ENCODE data around the gene JARID2.

JARID2 gene

DNA sequence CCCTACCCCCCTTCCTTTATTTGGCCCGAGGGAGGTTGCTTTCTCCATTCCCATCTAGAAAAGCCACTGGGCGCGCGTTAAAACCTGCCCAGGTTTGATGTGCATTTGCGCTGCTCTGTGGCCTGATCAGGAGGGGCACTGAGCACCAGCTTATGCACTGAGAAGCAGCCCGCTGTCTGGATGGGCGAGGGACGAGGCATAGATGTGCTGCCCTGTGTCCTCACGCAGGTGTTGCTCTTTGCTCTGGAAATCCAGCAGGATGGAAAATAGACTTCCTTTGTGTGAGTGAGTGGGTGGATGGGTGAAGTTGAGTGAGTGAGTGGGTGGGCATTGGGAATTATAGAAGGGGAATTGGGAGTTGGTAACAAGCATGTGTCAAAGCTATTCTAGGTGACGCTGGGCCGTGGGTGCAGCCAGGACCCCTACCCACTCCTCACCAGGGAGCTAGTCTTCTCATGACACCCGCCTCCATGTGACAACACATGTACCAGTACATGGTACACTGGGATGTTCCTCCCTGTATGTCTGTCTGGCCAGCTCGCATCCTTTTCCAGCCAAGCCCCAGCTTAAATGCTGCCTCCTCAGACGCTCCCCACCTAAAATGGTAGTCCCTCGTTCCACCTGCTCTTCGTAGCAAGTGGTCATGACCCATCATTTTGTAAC lies 254.3 kb downstream of the JARID2 start:
- Histone ChIP-seq H3K27me3 (ENCODE audit: insufficient read depth, poor library complexity, severe bottlenecking) (no peaks in the 10 kb centered on the region), H3K36me3 (ENCODE audit: low read depth) (peaks cover 31% of the 10 kb centered on the region), H3K9me3 (ENCODE audit: severe bottlenecking) (no peaks in the 10 kb centered on the region), H3K4me3 (ENCODE audit: severe bottlenecking) (no peak overlapping the region), H3K4me1 (ENCODE audit: insufficient read depth, poor library complexity, severe bottlenecking) (peaks cover 22% of the 10 kb centered on the region), H3K27ac (ENCODE audit: poor library complexity, severe bottlenecking) (no peak overlapping the region)
- TF ChIP-seq, protein P1, sequence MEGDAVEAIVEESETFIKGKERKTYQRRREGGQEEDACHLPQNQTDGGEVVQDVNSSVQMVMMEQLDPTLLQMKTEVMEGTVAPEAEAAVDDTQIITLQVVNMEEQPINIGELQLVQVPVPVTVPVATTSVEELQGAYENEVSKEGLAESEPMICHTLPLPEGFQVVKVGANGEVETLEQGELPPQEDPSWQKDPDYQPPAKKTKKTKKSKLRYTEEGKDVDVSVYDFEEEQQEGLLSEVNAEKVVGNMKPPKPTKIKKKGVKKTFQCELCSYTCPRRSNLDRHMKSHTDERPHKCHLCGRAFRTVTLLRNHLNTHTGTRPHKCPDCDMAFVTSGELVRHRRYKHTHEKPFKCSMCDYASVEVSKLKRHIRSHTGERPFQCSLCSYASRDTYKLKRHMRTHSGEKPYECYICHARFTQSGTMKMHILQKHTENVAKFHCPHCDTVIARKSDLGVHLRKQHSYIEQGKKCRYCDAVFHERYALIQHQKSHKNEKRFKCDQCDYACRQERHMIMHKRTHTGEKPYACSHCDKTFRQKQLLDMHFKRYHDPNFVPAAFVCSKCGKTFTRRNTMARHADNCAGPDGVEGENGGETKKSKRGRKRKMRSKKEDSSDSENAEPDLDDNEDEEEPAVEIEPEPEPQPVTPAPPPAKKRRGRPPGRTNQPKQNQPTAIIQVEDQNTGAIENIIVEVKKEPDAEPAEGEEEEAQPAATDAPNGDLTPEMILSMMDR (IDR thresholded peaks at IDR 0.05; ENCODE audit: poor library complexity, severe bottlenecking), result no peak
- no peak for DNase-seq (ENCODE audit: low spot score)
- no peak for ATAC-seq (ENCODE audit: low read depth)

DNA sequence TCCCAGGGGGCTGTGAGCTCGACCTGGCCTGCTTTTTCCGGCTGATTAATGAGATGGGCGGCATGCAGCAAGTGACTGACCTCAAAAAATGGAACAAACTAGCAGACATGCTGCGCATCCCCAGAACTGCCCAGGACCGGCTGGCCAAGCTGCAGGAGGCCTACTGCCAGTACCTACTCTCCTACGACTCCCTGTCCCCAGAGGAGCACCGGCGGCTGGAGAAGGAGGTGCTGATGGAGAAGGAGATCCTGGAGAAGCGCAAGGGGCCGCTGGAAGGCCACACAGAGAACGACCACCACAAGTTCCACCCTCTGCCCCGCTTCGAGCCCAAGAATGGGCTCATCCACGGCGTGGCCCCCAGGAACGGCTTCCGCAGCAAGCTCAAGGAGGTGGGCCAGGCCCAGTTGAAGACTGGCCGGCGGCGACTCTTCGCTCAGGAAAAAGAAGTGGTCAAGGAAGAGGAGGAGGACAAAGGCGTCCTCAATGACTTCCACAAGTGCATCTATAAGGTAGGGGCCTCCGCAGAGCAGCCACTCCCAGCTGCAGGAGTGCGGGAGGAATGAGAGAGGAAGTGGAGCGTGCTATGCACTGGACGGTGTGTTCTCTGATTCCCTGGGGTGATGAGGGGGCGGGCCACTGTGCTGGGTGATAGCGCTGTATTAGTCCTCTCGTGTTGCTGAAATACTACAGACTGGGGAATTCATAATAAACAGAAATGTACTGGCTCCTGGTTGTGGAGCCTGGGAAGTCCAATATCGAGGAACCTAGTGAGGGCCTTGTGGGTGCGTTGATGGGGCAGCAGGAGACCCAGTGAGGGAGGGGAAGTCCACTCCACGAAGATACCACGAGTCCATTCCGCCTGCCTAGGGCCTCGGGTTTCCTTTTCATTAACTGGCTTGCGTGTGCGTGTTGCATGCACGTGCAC lies 255.3 kb downstream of the JARID2 start:
- DNase-seq (ENCODE audit: low spot score) (no peak), ATAC-seq (ENCODE audit: low read depth) (no peak)
- TF ChIP-seq, protein P1 (IDR thresholded peaks at IDR 0.05; ENCODE audit: poor library complexity, severe bottlenecking), result no peak
- no peaks in the 10 kb centered on the region for H3K9me3 ChIP-seq (ENCODE audit: severe bottlenecking)
- no peak overlapping the region for H3K4me3 ChIP-seq (ENCODE audit: severe bottlenecking)
- peaks cover 37% of the 10 kb centered on the region for H3K36me3 ChIP-seq (ENCODE audit: low read depth)
- H3K27me3 ChIP-seq (ENCODE audit: insufficient read depth, poor library complexity, severe bottlenecking), result no peaks in the 10 kb centered on the region
- no peak overlapping the region for H3K27ac ChIP-seq (ENCODE audit: poor library complexity, severe bottlenecking)
- H3K4me1 ChIP-seq (ENCODE audit: insufficient read depth, poor library complexity, severe bottlenecking), result peaks cover 24% of the 10 kb centered on the region

DNA sequence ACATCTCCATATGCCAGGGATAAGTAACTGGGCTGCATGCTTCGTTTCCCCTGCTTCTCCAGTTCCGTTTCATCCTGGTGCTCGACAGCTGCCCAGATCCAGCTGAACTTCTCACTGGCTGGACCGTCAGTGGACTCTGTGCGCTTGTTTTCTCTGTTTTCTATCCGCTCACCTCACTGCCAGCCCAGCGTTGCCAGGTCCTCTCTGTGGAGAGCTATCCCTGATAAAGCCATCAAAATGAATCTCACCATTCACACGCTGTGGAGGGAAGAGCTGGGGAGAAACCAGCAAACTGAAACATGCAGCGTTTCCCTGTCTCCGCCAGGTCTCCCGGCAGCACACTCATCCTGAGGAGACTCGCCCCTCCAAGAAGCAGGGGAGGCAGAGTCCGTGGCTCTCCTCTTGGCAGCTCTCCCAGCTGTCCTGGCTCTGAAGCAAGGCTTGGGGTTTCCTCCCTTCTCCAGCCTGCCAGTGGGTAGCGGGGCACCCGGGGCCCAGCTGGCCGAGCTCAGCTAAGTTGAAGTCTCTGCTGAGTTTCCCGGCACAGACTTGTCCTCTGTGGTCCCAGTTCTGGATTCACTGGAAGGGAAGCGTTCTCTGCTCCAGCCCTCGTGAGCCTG lies 256.1 kb downstream of the JARID2 start:
- H3K4me3 ChIP-seq (ENCODE audit: severe bottlenecking), result no peak overlapping the region
- TF ChIP-seq, protein P1 (IDR thresholded peaks at IDR 0.05; ENCODE audit: poor library complexity, severe bottlenecking), result no peak
- H3K4me1 ChIP-seq (ENCODE audit: insufficient read depth, poor library complexity, severe bottlenecking), result peaks cover 24% of the 10 kb centered on the region
- no peak for DNase-seq (ENCODE audit: low spot score)
- H3K27ac ChIP-seq (ENCODE audit: poor library complexity, severe bottlenecking), result no peak overlapping the region
- H3K36me3 ChIP-seq (ENCODE audit: low read depth), result peaks cover 35% of the 10 kb centered on the region
- H3K27me3 ChIP-seq (ENCODE audit: insufficient read depth, poor library complexity, severe bottlenecking), result no peaks in the 10 kb centered on the region
- ATAC-seq (ENCODE audit: low read depth), result no peak
- no peaks in the 10 kb centered on the region for H3K9me3 ChIP-seq (ENCODE audit: severe bottlenecking)

DNA sequence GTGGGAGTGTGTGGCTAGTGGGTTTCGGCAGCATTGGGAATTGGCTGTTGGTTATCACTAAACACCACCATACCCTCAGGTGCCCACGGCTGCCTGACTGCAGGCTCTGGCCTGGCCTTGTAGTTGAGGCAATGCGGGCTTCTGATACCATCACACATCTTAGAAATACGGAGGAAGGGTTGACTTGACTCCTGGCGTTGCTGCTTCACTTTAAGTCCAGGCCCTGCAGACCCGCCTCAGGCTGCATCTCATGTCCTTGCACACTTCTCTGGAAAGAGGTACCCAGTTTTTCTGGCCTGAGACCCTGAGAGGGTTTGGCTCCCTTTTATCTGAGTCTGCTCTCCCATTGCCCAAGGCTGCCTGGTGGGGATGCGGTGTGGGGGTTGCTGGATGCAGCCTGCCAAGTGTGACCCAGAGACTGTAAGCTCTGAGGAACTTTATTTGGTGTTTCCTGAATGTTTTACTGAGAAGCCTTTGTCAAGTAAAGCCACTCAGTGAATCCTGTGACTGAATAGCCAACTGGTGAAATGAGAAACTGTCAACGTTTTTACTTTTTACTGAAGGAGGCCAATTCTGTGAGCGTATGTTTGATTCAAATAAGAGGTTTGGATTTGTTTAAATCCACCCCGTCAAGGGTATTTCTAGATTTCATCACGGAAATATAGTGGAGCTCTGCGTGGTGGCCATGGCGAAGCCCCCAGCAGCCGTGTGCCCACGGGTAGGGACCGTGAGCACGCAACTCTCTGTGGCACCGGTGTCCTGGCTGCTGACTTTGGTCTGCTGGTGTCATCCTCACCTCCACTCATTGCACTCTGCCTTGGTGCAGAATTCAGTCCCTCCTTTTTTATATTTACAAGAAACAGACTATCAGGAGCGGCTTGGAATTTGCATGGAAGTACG lies 256.8 kb downstream of the JARID2 start:
- Histone ChIP-seq H3K27ac (ENCODE audit: poor library complexity, severe bottlenecking) (no peak overlapping the region), H3K36me3 (ENCODE audit: low read depth) (peaks cover 37% of the 10 kb centered on the region), H3K9me3 (ENCODE audit: severe bottlenecking) (no peaks in the 10 kb centered on the region)

More for the DNA sequence above, 256.8 kb downstream of the JARID2 start:
- Histone ChIP-seq H3K4me1 (ENCODE audit: insufficient read depth, poor library complexity, severe bottlenecking) (peaks cover 24% of the 10 kb centered on the region), H3K4me3 (ENCODE audit: severe bottlenecking) (no peak overlapping the region), H3K27me3 (ENCODE audit: insufficient read depth, poor library complexity, severe bottlenecking) (no peaks in the 10 kb centered on the region)
- ATAC-seq (ENCODE audit: low read depth) (no peak), DNase-seq (ENCODE audit: low spot score) (no peak)
- TF ChIP-seq, protein P1 (IDR thresholded peaks at IDR 0.05; ENCODE audit: poor library complexity, severe bottlenecking), result no peak
